Colon (tissue), 2 donors: ENCODE results near the gene KCNMB3.
"Not testable (repeated sequence)": the region's sequence is repeated elsewhere in the genome, so short reads cannot be mapped to it uniquely, and the experiment has no call there.

Source experiments
- FAIRE-seq: peaks from 2 replicates; lab custom pipeline; 2012; peaks lifted over from hg19 to GRCh38; lab: Jason Lieb, UNC
- donor health status: control.
- donor health status: control.

The KCNMB3 gene

GRCh38 chr3:179250803-179251476 is at the start of gene KCNMB3:
KCNMB3 (minus strand) TSS chr3:179251114; CDS start chr3:179250990, 124 bp downstream.
- FAIRE-seq: no peak

GRCh38 chr3:179299999-179300613 is 49.2 kb upstream of the KCNMB3 start:
- no peak for FAIRE-seq

GRCh38 chr3:179299316-179299715 is 48.4 kb upstream of the KCNMB3 start:
- FAIRE-seq: no peak

GRCh38 chr3:179297971-179298725 is 47.2 kb upstream of the KCNMB3 start:
- no peak for FAIRE-seq

GRCh38 chr3:179292450-179292849 is 41.5 kb upstream of the KCNMB3 start:
- no peak for FAIRE-seq

- FAIRE-seq: no peak
Observed at GRCh38 chr3:179289295-179289694, 38.4 kb upstream of the KCNMB3 start.

- FAIRE-seq: no peak
Observed at GRCh38 chr3:179288845-179289244, 37.9 kb upstream of the KCNMB3 start.

- no peak for FAIRE-seq
Observed at GRCh38 chr3:179286331-179286730, 35.4 kb upstream of the KCNMB3 start.

- FAIRE-seq: no peak
Observed at GRCh38 chr3:179281825-179282224, 30.9 kb upstream of the KCNMB3 start.

GRCh38 chr3:179279837-179280236 is 28.9 kb upstream of the KCNMB3 start:
- FAIRE-seq: no peak

GRCh38 chr3:179278932-179279693 is 28.2 kb upstream of the KCNMB3 start:
- no peak for FAIRE-seq

- FAIRE-seq: no peak
Observed at GRCh38 chr3:179278151-179278550, 27.2 kb upstream of the KCNMB3 start.

GRCh38 chr3:179276743-179277142 is 25.8 kb upstream of the KCNMB3 start:
- no peak for FAIRE-seq

- FAIRE-seq: no peak
Observed at GRCh38 chr3:179276001-179276400, 25.1 kb upstream of the KCNMB3 start.

GRCh38 chr3:179274434-179274833 is 23.5 kb upstream of the KCNMB3 start:
- not testable (repeated sequence) for FAIRE-seq

GRCh38 chr3:179272385-179272784 is 21.5 kb upstream of the KCNMB3 start:
- FAIRE-seq: no peak

- FAIRE-seq: no peak
Observed at GRCh38 chr3:179269152-179269707, 18.3 kb upstream of the KCNMB3 start.

GRCh38 chr3:179268400-179269051 is 17.6 kb upstream of the KCNMB3 start:
- FAIRE-seq: no peak

GRCh38 chr3:179266701-179267211 is 15.8 kb upstream of the KCNMB3 start:
- no peak for FAIRE-seq

GRCh38 chr3:179265875-179266274 is 15.0 kb upstream of the KCNMB3 start:
- FAIRE-seq: no peak

- FAIRE-seq: no peak
Observed at GRCh38 chr3:179265092-179265491, 14.2 kb upstream of the KCNMB3 start.
